Nephron progenitor cell (in vitro differentiated cells): Measurements from ENCODE around the gene MYH6.

Source experiments
- DNase-seq: peaks from one replicate; pipeline ENCODE4 v3.0.0; 2021
- H3K27ac Mint-ChIP-seq: 2 replicates; pipeline ENCODE4 v1.8.0; 2021; ENCODE audit warnings: mild to moderate bottlenecking, moderate library complexity, mixed read lengths
- H3K27me3 Mint-ChIP-seq: 2 replicates; pipeline ENCODE4 v1.8.0; 2021; ENCODE audit warnings: mild to moderate bottlenecking, low read depth, mixed read lengths; ENCODE audit not compliant: poor library complexity
- H3K36me3 Mint-ChIP-seq: 2 replicates; pipeline ENCODE4 v1.8.0; 2021; ENCODE audit warnings: low read depth, mixed read lengths
- H3K4me1 Mint-ChIP-seq: 2 replicates; pipeline ENCODE4 v1.8.0; 2021; ENCODE audit warnings: mixed read lengths
- H3K4me3 Mint-ChIP-seq: 2 replicates; pipeline ENCODE4 v1.8.0; 2021; ENCODE audit warnings: mild to moderate bottlenecking, moderate library complexity, mixed read lengths
- H3K9me3 Mint-ChIP-seq: 2 replicates; pipeline ENCODE4 v1.8.0; 2021; ENCODE audit warnings: mild to moderate bottlenecking, moderate library complexity, mixed read lengths
- TF ChIP-seq, protein P1 (sequence below): fragments of 200-600 bp; sonication (generic); IDR thresholded peaks from 2 replicates; pipeline ENCODE4 v1.5.0; 2021; ENCODE audit warnings: antibody characterized with exemption

The MYH6 gene

GRCh38 chr14:23382731-23383440, 25.2 kb downstream of the MYH6 start:
- no peaks in the 10 kb centered on the region for H3K9me3 Mint-ChIP-seq
- DNase-seq = no peak
- no peak overlapping the region for H3K4me3 Mint-ChIP-seq
- H3K36me3 Mint-ChIP-seq = no peaks in the 10 kb centered on the region
- peak overlapping the region; percentile 64 for H3K27ac Mint-ChIP-seq
- H3K4me1 Mint-ChIP-seq = peaks cover 55% of the 10 kb centered on the region
- TF ChIP-seq, protein P1, sequence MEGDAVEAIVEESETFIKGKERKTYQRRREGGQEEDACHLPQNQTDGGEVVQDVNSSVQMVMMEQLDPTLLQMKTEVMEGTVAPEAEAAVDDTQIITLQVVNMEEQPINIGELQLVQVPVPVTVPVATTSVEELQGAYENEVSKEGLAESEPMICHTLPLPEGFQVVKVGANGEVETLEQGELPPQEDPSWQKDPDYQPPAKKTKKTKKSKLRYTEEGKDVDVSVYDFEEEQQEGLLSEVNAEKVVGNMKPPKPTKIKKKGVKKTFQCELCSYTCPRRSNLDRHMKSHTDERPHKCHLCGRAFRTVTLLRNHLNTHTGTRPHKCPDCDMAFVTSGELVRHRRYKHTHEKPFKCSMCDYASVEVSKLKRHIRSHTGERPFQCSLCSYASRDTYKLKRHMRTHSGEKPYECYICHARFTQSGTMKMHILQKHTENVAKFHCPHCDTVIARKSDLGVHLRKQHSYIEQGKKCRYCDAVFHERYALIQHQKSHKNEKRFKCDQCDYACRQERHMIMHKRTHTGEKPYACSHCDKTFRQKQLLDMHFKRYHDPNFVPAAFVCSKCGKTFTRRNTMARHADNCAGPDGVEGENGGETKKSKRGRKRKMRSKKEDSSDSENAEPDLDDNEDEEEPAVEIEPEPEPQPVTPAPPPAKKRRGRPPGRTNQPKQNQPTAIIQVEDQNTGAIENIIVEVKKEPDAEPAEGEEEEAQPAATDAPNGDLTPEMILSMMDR = no peak
- H3K27me3 Mint-ChIP-seq = peaks cover 24% of the 10 kb centered on the region

- Mint-ChIP-seq H3K27me3 (peaks cover 26% of the 10 kb centered on the region), H3K4me1 (peaks cover 61% of the 10 kb centered on the region), H3K4me3 (no peak overlapping the region), H3K9me3 (no peaks in the 10 kb centered on the region), H3K27ac (no peak overlapping the region), H3K36me3 (no peaks in the 10 kb centered on the region)
- DNase-seq = no peak
- TF ChIP-seq, protein P1 = no peak
These were observed 25.8 kb downstream of the MYH6 start for GRCh38 chr14:23382276-23382675.

- H3K4me3 Mint-ChIP-seq = no peak overlapping the region
- TF ChIP-seq, protein P1 = no peak
- peaks cover 26% of the 10 kb centered on the region for H3K27me3 Mint-ChIP-seq
- no peaks in the 10 kb centered on the region for H3K9me3 Mint-ChIP-seq
- no peak overlapping the region for H3K27ac Mint-ChIP-seq
- H3K36me3 Mint-ChIP-seq = no peaks in the 10 kb centered on the region
- peaks cover 65% of the 10 kb centered on the region for H3K4me1 Mint-ChIP-seq
- DNase-seq = no peak
These were observed 26.2 kb downstream of the MYH6 start for GRCh38 chr14:23381871-23382270.

DNA sequence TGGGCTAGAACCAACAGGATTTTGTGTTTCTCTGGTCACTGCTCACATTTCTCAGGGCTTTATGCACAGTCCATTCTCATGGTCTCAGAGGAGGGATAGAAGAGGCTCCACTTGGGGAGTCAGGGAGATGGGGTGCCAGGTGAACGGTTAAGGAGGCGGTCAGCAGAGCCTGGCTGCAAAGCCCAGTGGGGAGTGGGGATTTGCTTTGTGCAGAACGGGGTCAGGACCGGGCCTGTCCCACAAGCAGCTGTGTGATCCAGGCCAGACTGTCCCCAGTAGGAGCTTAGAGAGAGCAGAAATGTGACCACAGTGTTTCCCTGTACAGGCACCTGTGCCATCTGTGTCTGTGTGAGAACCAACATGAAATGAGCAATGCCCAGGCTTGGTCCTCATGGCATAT, 27.1 kb downstream of the MYH6 start:
- Mint-ChIP-seq H3K4me3 (no peak overlapping the region), H3K4me1 (peaks cover 69% of the 10 kb centered on the region), H3K9me3 (no peaks in the 10 kb centered on the region), H3K27me3 (peaks cover 26% of the 10 kb centered on the region), H3K27ac (no peak overlapping the region), H3K36me3 (no peaks in the 10 kb centered on the region)
- no peak for DNase-seq
- TF ChIP-seq, protein P1 = no peak

GRCh38 chr14:23380197-23380914, 27.7 kb downstream of the MYH6 start:
- DNase-seq = no peak
- Mint-ChIP-seq H3K9me3 (no peaks in the 10 kb centered on the region), H3K27ac (no peak overlapping the region), H3K27me3 (peaks cover 28% of the 10 kb centered on the region), H3K36me3 (no peaks in the 10 kb centered on the region), H3K4me3 (no peak overlapping the region), H3K4me1 (peaks cover 63% of the 10 kb centered on the region)
- TF ChIP-seq, protein P1 = no peak
